GM21390 (cell line): ENCODE measurements around the gene RBMS3.

Experiments
- ATAC-seq: cut with Tn5 transposase; IDR thresholded peaks from one replicate; pipeline ENCODE4 v1.9.1; 2021; ENCODE audit not compliant: unreplicated experiment

RBMS3 gene

GRCh38 chr3:29275309-29275708 is 5.6 kb upstream of the RBMS3 start:
- no peak for ATAC-seq

- ATAC-seq = no peak
Measured at GRCh38 chr3:29277249-29277648, 3.6 kb upstream of the RBMS3 start.

- ATAC-seq = no peak
Measured at GRCh38 chr3:29279286-29279685, 1.6 kb upstream of the RBMS3 start.

- ATAC-seq = no peak
Measured at GRCh38 chr3:29279806-29280205, 1.1 kb upstream of the RBMS3 start.

- ATAC-seq = peak; percentile 13
Measured at GRCh38 chr3:29281094-29281343, 148 bp downstream of the RBMS3 start.

GRCh38 chr3:29281344-29282241 is 722 bp downstream of the RBMS3 start:
- peak; percentile 45 for ATAC-seq

- ATAC-seq = no peak
Measured at GRCh38 chr3:29282427-29283230, 1.8 kb downstream of the RBMS3 start.

GRCh38 chr3:29283231-29284119 is 2.6 kb downstream of the RBMS3 start:
- ATAC-seq = no peak

- ATAC-seq = no peak
Measured at GRCh38 chr3:29284497-29284896, 3.6 kb downstream of the RBMS3 start.

- ATAC-seq = no peak
Measured at GRCh38 chr3:29285471-29286071, 4.7 kb downstream of the RBMS3 start.

GRCh38 chr3:29286478-29287240 is 5.8 kb downstream of the RBMS3 start:
- ATAC-seq = no peak

- no peak for ATAC-seq
Measured at GRCh38 chr3:29290596-29290995, 9.7 kb downstream of the RBMS3 start.

GRCh38 chr3:29291260-29291981 is 10.6 kb downstream of the RBMS3 start:
- ATAC-seq = no peak

GRCh38 chr3:29291982-29292363 is 11.1 kb downstream of the RBMS3 start:
- ATAC-seq = no peak

GRCh38 chr3:29293421-29293820 is 12.6 kb downstream of the RBMS3 start:
- ATAC-seq = no peak

GRCh38 chr3:29297998-29298397 is 17.1 kb downstream of the RBMS3 start:
- no peak for ATAC-seq

- ATAC-seq = no peak
Measured at GRCh38 chr3:29301332-29302019, 20.6 kb downstream of the RBMS3 start.

GRCh38 chr3:29302619-29303018 is 21.7 kb downstream of the RBMS3 start:
- ATAC-seq = no peak

GRCh38 chr3:29307295-29307694 is 26.4 kb downstream of the RBMS3 start:
- no peak for ATAC-seq
